OCI-LY7 (cell line): ENCODE results near the gene RPS3.

Source experiments
- EZH2phosphoT487 ChIP-seq: fragments of 200-600 bp; sonication (generic); IDR thresholded peaks from 2 replicates; pipeline ENCODE4 v1.6.1; 2018; ENCODE audit warnings: low read depth, borderline replicate concordance, mild to moderate bottlenecking, mixed run types, antibody characterized with exemption, low read length, moderate library complexity, mixed read lengths
- TF ChIP-seq, protein P1 (sequence below): fragments of 200-600 bp; sonication (generic); conservative IDR thresholded peaks from 2 replicates; pipeline ENCODE4 v1.5.1; 2014; ENCODE audit warnings: mild to moderate bottlenecking, antibody characterized with exemption, low read length, moderate library complexity, mixed read lengths

DNA sequence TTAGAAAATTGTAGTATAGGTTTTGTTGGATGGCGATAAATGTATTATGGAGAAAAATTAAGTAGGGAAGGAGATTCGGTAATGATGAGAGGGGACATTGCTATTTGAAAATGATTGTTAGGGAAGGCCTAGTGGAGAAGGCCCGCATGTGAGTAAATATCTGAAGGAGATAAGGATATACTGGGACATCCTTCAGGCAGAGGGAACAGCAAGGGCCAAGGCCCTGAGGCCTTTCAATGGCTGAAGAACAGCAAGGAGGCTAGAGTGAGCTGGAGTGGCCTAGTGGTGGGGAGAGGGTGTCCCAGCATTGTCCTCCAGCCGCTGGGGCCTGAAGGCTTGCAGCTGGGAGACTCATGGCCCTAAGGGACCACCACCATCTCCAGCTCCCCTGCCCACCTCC is 24.7 kb upstream of the RPS3 start:
- TF ChIP-seq, protein P1, sequence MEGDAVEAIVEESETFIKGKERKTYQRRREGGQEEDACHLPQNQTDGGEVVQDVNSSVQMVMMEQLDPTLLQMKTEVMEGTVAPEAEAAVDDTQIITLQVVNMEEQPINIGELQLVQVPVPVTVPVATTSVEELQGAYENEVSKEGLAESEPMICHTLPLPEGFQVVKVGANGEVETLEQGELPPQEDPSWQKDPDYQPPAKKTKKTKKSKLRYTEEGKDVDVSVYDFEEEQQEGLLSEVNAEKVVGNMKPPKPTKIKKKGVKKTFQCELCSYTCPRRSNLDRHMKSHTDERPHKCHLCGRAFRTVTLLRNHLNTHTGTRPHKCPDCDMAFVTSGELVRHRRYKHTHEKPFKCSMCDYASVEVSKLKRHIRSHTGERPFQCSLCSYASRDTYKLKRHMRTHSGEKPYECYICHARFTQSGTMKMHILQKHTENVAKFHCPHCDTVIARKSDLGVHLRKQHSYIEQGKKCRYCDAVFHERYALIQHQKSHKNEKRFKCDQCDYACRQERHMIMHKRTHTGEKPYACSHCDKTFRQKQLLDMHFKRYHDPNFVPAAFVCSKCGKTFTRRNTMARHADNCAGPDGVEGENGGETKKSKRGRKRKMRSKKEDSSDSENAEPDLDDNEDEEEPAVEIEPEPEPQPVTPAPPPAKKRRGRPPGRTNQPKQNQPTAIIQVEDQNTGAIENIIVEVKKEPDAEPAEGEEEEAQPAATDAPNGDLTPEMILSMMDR: no peak
- TF ChIP-seq EZH2phosphoT487: no peak
